HG03457 (cell line): ENCODE measurements around the gene LCORL.

Source experiments
- ATAC-seq: cut with Tn5 transposase; IDR thresholded peaks from one replicate; pipeline ENCODE4 v1.9.1; 2021; ENCODE audit warnings: moderate number of reproducible peaks; ENCODE audit not compliant: unreplicated experiment

The LCORL gene

DNA sequence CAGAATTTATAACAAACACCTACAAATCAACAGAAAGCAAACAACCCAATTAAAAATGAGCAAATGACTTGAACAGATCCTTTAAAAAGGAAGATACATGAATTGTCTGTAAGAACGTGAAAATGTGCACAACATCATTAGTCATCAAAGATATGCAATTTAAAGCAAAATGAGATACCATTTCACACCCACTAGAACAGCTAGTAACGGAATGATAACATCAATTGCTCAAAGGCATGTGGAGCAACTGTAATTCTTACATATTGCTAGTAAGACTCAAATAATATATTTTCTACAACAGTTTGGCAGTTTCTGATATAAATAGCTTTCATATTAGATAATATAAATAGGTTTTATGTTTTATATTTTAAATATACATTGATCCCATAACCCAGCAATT lies 82.5 kb downstream of the LCORL start:
- ATAC-seq: no peak

GRCh38 chr4:17934286-17934685 lies 87.3 kb downstream of the LCORL start:
- no peak for ATAC-seq

- ATAC-seq: no peak
Observed at GRCh38 chr4:17933126-17933525, 88.4 kb downstream of the LCORL start.

DNA sequence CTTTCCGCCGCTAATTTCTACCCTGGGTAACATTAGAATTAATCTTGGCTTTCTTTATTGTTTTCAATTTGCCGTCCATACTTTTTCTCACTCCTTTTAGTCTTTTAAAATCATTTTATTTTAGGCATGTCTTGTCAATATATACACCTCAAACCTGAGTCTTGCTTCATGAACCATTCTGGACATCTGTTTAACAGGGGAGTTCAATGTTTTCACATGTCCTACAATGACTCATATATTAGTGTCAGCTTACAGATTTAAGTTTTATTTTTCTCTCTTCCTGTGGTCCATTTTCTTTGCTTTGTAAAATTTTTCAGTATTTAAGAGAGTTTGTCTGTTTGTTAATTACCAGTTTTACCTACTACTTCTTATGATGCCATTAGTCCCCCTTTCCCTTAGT lies 89.5 kb downstream of the LCORL start:
- ATAC-seq: no peak

DNA sequence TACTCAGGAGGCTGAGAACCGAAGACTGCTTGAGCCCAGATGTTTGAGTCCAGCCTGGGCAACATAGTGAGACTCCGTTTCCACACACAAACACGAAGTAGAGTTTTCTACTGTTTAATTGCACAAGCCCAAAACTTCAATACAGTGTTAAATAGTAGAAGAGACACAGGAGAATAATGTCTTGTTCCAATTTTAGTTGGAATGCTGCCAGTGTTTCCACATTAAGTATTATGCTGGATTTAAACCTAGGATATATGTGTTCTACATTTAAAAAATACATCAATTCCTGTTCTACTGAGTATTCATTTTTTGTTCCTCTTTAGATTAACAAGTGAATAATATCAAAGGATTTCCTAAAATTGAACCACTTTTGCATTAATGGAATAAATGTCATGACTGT lies 91.3 kb downstream of the LCORL start:
- ATAC-seq: no peak

GRCh38 chr4:17924189-17924588 lies 97.4 kb downstream of the LCORL start:
- ATAC-seq: no peak

- ATAC-seq: no peak
Observed at GRCh38 chr4:17921451-17921850, 100.1 kb downstream of the LCORL start.

GRCh38 chr4:17920681-17921080 lies 100.9 kb downstream of the LCORL start:
- no peak for ATAC-seq

GRCh38 chr4:17915439-17915838 lies 106.1 kb downstream of the LCORL start:
- no peak for ATAC-seq

DNA sequence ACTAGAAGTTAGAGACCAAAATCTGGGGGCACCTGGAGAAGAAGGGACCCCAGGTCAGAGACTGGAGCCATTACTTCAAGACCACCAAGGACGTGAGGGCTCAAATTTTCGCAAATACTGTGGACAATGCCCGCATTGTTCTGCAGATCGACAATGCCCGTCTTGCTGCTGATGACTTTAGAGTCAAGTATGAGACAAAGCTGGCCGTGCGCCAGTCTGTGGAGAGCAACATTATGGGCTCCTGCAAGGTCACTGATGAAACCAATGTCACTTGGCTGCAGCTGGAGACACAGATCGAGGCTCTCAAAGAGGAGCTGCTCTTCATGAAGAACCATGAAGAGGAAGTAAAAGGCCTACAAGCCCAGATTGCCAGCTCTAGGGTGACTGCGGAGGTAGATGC lies 109.5 kb downstream of the LCORL start:
- ATAC-seq: no peak

DNA sequence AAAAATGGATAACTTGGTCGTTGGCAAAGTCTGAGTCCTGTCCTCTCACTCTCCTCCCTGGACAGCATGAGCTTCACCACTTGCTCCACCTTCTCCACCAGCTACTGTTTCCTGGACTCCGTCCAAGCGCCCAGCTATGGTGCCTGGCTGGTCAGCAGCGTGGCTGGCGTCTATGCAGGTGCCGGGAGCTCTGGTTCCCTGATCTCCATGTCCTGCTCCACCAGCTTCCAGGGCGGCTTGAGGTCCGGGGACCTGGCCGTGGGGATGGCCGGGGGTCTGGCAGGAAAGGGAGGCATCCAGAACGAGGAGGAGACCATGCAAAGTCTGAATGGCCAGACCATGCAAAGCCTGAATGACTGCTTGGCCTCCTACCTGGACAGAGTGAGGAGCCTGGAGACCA lies 109.9 kb downstream of the LCORL start:
- no peak for ATAC-seq

DNA sequence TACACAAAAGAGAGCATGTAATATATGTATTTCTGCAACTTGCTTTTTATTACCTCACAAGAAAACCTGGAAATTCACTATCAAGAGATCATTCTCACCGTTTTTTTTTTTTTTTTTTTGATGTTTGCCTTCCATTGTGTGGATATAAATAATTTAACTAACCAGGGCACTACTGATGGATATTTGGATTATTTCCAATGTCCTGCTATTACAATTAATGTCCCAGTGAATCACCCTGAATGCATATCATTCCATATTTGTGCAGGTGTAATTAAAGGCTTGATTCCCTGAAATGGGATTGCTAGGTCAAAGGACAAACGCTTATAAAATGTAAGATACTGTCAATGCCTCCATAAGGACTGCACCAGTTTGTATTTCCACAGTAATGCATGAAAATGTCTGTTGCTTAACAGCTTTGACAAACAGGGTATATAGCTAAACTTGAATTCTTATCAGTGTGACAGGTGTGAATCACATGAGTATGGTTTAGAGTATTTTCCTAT lies 123.0 kb downstream of the LCORL start:
- no peak for ATAC-seq

GRCh38 chr4:17895481-17895880 lies 126.1 kb downstream of the LCORL start:
- no peak for ATAC-seq

- no peak for ATAC-seq
Observed at GRCh38 chr4:17894421-17894820, 127.1 kb downstream of the LCORL start.

DNA sequence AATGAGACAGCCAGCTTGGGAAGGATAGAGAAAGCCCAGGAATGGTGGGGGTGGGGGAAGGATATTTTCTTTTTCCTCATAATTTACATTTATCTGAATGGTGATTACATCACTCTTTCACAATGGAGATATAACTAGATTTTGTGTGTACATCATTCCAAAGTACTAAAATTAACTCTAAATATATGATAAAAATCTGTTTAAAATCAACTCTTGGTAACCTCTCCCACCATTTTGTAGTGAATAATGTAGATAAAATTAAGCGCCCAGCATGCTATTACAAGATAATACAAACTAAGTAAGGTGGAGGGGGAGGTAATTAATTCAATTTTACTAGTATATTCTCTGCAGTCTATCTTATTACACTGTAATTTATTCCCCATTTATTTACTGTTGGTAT lies 131.9 kb downstream of the LCORL start:
- no peak for ATAC-seq

DNA sequence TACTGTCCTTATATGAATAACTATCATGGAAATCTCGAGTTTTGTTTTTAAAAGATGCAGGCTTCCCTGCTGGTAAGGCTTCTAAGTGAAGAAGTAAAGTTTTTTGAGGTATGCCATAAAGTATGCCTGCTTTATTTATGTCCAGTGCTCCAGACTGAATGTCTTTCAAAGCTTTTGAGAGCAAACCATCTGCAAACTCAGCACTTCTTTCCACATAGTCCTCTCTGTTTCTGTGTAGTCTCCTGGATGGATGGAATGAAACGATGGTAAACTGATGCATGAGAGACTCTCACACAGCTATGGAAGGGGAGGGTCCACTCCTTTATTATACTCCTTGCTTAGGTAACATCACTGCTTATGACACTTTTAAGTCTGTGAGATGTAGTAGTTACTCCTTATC lies 137.0 kb downstream of the LCORL start:
- ATAC-seq: no peak

GRCh38 chr4:17884063-17884462 lies 137.5 kb downstream of the LCORL start:
- ATAC-seq: no peak

DNA sequence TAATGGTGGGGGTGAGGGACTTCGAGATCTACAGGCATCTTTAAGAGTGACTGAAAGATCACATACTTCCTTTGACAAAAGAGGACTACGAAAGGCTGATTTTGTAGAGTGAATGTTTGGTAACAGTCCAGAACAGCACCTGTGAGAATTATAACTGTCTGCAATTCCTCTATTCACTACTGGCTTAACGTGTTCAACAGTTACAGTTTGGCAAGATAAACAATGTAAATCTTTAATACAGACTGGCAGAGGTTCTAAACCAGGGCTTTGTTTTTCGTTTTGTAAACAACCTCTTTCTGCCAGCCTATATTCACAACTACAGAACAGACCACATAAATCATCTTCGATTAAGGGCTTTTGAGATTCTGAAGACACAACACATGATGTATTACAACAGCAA lies 143.9 kb downstream of the LCORL start:
- ATAC-seq: no peak

GRCh38 chr4:17876943-17877342 lies 144.6 kb downstream of the LCORL start:
- ATAC-seq: no peak

DNA sequence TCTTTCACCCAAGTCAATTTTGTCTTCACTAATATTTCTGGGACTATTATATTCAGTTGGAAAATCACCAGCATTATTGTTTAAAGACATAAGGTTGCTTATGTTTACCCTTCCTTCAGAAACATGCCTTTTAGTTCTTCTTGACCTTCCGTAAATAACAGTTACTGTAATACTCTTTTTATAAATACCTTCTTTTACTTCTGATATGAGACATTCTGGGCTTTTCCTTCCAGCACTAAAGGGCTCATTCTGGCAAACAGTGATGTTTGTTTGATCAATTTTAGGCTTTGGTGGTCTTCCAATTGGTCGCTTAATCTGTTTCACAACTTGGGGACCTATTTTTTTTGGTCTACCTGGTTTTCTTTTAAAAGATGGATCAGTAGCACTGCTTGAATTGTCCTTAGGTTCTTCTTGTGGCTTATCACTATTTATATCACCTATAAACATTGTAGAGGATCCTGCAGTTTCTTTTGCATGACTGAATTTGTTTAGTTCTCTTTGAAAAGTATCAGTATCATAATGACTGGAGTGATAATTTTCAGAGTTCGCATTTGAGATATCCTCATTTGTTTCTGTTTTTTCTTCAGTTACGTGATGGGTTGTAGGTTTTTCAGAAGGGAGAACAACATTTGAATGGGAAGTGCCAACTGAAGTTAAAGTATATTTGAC lies 146.0 kb downstream of the LCORL start:
- peak; percentile 84 for ATAC-seq

- ATAC-seq: no peak
Observed at GRCh38 chr4:17869327-17869726, 152.2 kb downstream of the LCORL start.

GRCh38 chr4:17867276-17867675 lies 154.3 kb downstream of the LCORL start:
- no peak for ATAC-seq

DNA sequence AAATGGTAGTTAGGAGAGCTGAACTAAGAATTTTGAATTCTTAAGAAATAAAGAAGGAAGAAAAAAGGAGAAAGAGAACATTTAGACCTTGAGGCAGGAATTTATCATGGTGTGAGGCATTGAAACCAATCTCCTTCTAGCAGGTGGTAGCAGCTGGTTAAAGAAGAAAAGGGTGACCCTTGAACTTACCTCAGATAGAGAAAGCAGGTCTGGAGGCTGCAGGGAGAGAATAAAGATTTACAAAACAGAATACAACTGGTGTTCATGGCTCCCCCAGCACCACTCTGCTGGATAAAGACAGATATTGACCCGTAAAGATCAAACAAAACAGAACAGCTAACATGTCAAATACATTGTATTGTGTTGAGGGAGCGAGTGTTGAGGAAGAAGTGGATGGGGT lies 154.7 kb downstream of the LCORL start:
- ATAC-seq: no peak
